A673 (cell line): ENCODE measurements around the gene GCSH.

Source experiments
- CTCF ChIP-seq: fragments of 300-800, 200-600 bp; sonication (generic); conservative IDR thresholded peaks from 2 replicates; pipeline ENCODE4 v1.5.1; 2017; ENCODE audit warnings: low read depth, mild to moderate bottlenecking, antibody characterized with exemption, low read length, moderate library complexity, mixed read lengths
- EZH2 ChIP-seq: fragments of 200-600 bp; sonication (generic); IDR thresholded peaks from 2 replicates; pipeline ENCODE4 v1.6.1; 2017; ENCODE audit warnings: borderline replicate concordance, low read depth, mild to moderate bottlenecking, mixed read lengths, antibody characterized with exemption, low read length; ENCODE audit not compliant: poor library complexity, severe bottlenecking

- no peak for TF ChIP-seq CTCF
- no peak for TF ChIP-seq EZH2
Observed at GRCh38 chr16:81143921-81144471, 47.8 kb upstream of the GCSH start.
